ENCODE results near the gene CST7.

CST7 gene

GRCh38 chr20:24984961-24985640 lies 36.0 kb downstream of the CST7 start:
- Histone ChIP-seq H3K36me3 (ENCODE audit: control insufficient read depth, low read length) (peaks cover 44% of the 10 kb centered on the region), H3K27me3 (ENCODE audit: control insufficient read depth, low read length) (no peaks in the 10 kb centered on the region), H3K79me2 (ENCODE audit: control insufficient read depth, low read length) (peaks cover 71% of the 10 kb centered on the region), H3K4me2 (ENCODE audit: low read length) (no peak overlapping the region), H4K20me1 (ENCODE audit: control insufficient read depth, insufficient read depth, low read depth, low read length) (peaks cover 8% of the 10 kb centered on the region; the same call in 1 of the 2 replicates), H3F3A (ENCODE audit: control insufficient read depth, insufficient read depth) (no peaks in the 10 kb centered on the region), H3K9me3 (ENCODE audit: control insufficient read depth, insufficient read depth, low read length) (peaks cover 3% of the 10 kb centered on the region; the same call in 1 of the 2 replicates), H3K27ac (ENCODE audit: low read depth, low read length) (no peak overlapping the region), H3K9me2 (replicated peaks; ENCODE audit: control insufficient read depth, low read length) (no peaks in the 10 kb centered on the region), H3K4me3 (ENCODE audit: low read length) (no peak overlapping the region), H3K4me1 (ENCODE audit: control insufficient read depth, low read length) (no peaks in the 10 kb centered on the region)
- TF ChIP-seq CTCF (IDR thresholded peaks at IDR 0.05; ENCODE audit: low read depth, low read length, poor library complexity, severe bottlenecking) (no peak), EZH2phosphoT487 (IDR thresholded peaks at IDR 0.05; ENCODE audit: borderline replicate concordance, low read length) (no peak)

- Histone ChIP-seq H3K79me2 (ENCODE audit: control insufficient read depth, low read length) (peaks cover 77% of the 10 kb centered on the region), H4K20me1 (ENCODE audit: control insufficient read depth, insufficient read depth, low read depth, low read length) (peaks cover 11% of the 10 kb centered on the region), H3K4me3 (ENCODE audit: low read length) (no peak overlapping the region), H3K9me3 (ENCODE audit: control insufficient read depth, insufficient read depth, low read length) (no peaks in the 10 kb centered on the region), H3K9me2 (replicated peaks; ENCODE audit: control insufficient read depth, low read length) (no peaks in the 10 kb centered on the region), H3K27me3 (ENCODE audit: control insufficient read depth, low read length) (no peaks in the 10 kb centered on the region), H3K27ac (ENCODE audit: low read depth, low read length) (no peak overlapping the region), H3K36me3 (ENCODE audit: control insufficient read depth, low read length) (peaks cover 37% of the 10 kb centered on the region), H3F3A (ENCODE audit: control insufficient read depth, insufficient read depth) (no peaks in the 10 kb centered on the region), H3K4me1 (ENCODE audit: control insufficient read depth, low read length) (peaks cover 6% of the 10 kb centered on the region), H3K4me2 (ENCODE audit: low read length) (no peak overlapping the region)
- TF ChIP-seq EZH2phosphoT487 (IDR thresholded peaks at IDR 0.05; ENCODE audit: borderline replicate concordance, low read length), result no peak
- TF ChIP-seq CTCF (IDR thresholded peaks at IDR 0.05; ENCODE audit: low read depth, low read length, poor library complexity, severe bottlenecking), result no peak
Observed at GRCh38 chr20:24985802-24986201, 36.7 kb downstream of the CST7 start.

GRCh38 chr20:24986436-24987015 lies 37.5 kb downstream of the CST7 start:
- Histone ChIP-seq H3K27ac (ENCODE audit: low read depth, low read length) (no peak overlapping the region), H3K27me3 (ENCODE audit: control insufficient read depth, low read length) (no peaks in the 10 kb centered on the region), H3F3A (ENCODE audit: control insufficient read depth, insufficient read depth) (no peaks in the 10 kb centered on the region), H3K4me2 (ENCODE audit: low read length) (no peak overlapping the region), H3K9me3 (ENCODE audit: control insufficient read depth, insufficient read depth, low read length) (no peaks in the 10 kb centered on the region), H4K20me1 (ENCODE audit: control insufficient read depth, insufficient read depth, low read depth, low read length) (peaks cover 15% of the 10 kb centered on the region), H3K9me2 (replicated peaks; ENCODE audit: control insufficient read depth, low read length) (no peaks in the 10 kb centered on the region), H3K4me1 (ENCODE audit: control insufficient read depth, low read length) (peaks cover 13% of the 10 kb centered on the region), H3K4me3 (ENCODE audit: low read length) (no peak overlapping the region), H3K36me3 (ENCODE audit: control insufficient read depth, low read length) (peaks cover 34% of the 10 kb centered on the region), H3K79me2 (ENCODE audit: control insufficient read depth, low read length) (peaks cover 82% of the 10 kb centered on the region)
- no peak for TF ChIP-seq CTCF (IDR thresholded peaks at IDR 0.05; ENCODE audit: low read depth, low read length, poor library complexity, severe bottlenecking)
- TF ChIP-seq EZH2phosphoT487 (IDR thresholded peaks at IDR 0.05; ENCODE audit: borderline replicate concordance, low read length), result no peak
